Heart right ventricle (tissue), 16 donors: ENCODE data around the gene CABLES1. TPM values are rescaled to one million over a fixed set of nuclear protein-coding genes. Genes with fewer than 3 reads are reported as not detected.

Source experiments
- ATAC-seq, 8 donors: fragments of 200-7000 bp; cut with Tn5 transposase; one replicate each; pipeline ENCODE4 v1.9.1; 2020; ENCODE audit warnings: mild to moderate bottlenecking in 8 of 8, moderate library complexity in 8 of 8, moderate number of reproducible peaks in 1 of 8
- DNase-seq, 2 donors: peaks; one replicate each; pipeline ENCODE4 v3.0.0-alpha.2; 2020
- H3K27ac ChIP-seq, 10 donors: fragments of 200-600 bp; sonication (generic) in 2 of 10; one replicate each; pipeline versions ENCODE4 v1.5.0 to v1.8.0; 2020 to 2022; ENCODE audit warnings: mild to moderate bottlenecking in 3 of 10
- H3K27me3 ChIP-seq, 7 donors: fragments of 200-600 bp; one replicate each; pipeline ENCODE4 v1.8.0; 2021 to 2022; ENCODE audit warnings: mild to moderate bottlenecking in 2 of 7
- H3K36me3 ChIP-seq, 9 donors: fragments of 200-600 bp; sonication (generic) in 1 of 9; one replicate each; pipeline versions ENCODE4 v1.5.0 to v1.8.0; 2020 to 2022; ENCODE audit warnings: mild to moderate bottlenecking in 2 of 9
- H3K4me1 ChIP-seq, 9 donors: fragments of 200-600 bp; sonication (generic) in 1 of 9; one replicate each; pipeline versions ENCODE4 v1.5.0 to v1.8.0; 2020 to 2022; ENCODE audit warnings: mild to moderate bottlenecking in 4 of 9
- H3K4me3 ChIP-seq, 10 donors: fragments of 200-600 bp; sonication (generic) in 2 of 10; one replicate each; pipeline versions ENCODE4 v1.5.0 to v1.8.0; 2020 to 2022; ENCODE audit warnings: mild to moderate bottlenecking in 7 of 10, moderate library complexity in 2 of 10
- H3K9me3 ChIP-seq, 11 donors: fragments of 200-600 bp in 10 of 11; sonication (generic) in 2 of 11; one replicate each; pipeline versions ENCODE4 v1.5.0 to v1.8.0; 2013 to 2022; ENCODE audit warnings: mild to moderate bottlenecking in 2 of 11, control low read depth in 1 of 11, moderate library complexity in 1 of 11
- CTCF ChIP-seq, 9 donors: fragments of 200-600 bp; sonication (generic) in 2 of 9; IDR thresholded peaks; one replicate each; pipeline versions ENCODE4 v1.5.0 to v1.8.0; 2021 to 2022; ENCODE audit warnings: antibody characterized with exemption in 9 of 9, mild to moderate bottlenecking in 5 of 9, moderate library complexity in 1 of 9
- whole genome bisulfite sequencing, 2 donors: extraction: QIAGEN DNeasy Blood & Tissue Kit; methylation state at CpG; one replicate each; pipeline ENCODE4 v1.1.7; 2013; ENCODE audit warnings: inconsistent platforms in 1 of 2; 5-methylcytosine and 5-hydroxymethylcytosine counted together
- intact Hi-C, 10 donors: fragments of 100-400 bp; cut with DNase I; formaldehyde crosslinking; loops; one replicate each; pipeline versions ENCODE4 v1.11.1 to v1.14.2; 2022
- polyA plus RNA-seq, 2 donors: library from polyadenylated mRNA; stranded (reverse); fragments of 200-250 nt; gene quantifications; one replicate each; pipeline ENCODE4 v1.2.3, GENCODE V29; 2013
- total RNA-seq, 10 donors: library from RNA; stranded (reverse); fragmentation: NEBNext Ultra II Directional in 3 of 10; extraction: Animal tissue kit (Norgen Biotek cat#: 25700) in 3 of 10; gene quantifications; one replicate each; pipeline versions ENCODE4 v1.2.1 to v1.2.4, GENCODE V29; 2021 to 2023
- donor health status: Arrhythmogenic right ventricular cardiomyopathy.
- donor health status: ischemic (EF 13 %, LVEDD 7.1; RV severe dilation, severe dysfunction).
- donor health status: healthy with polysubstance abuse.
- donor health status: DM: no; HTN: yes; CAD: no.
- donor health status: DM: no; HTN: no; CAD: no.
- donor health status: ischemic (EF 25% LVEDD 6.9; RV normal size, moderate dysfunction).
- donor health status: ischemic (EF 25% LVEDD 5.7; RV mildly dilated, moderate dysfunction).
- donor health status: healthy.
- donor health status: DM: yes; HTN: yes; CAD: no.
- donor health status: Ischemic cardiomyopathy.
- donor health status: ischemic (EF 35%, LVEDD 5.7; RV mildly dilated, moderate dysfunction).
- donor health status: nonischemic (EF 11% LVEDD 7.7; RV severe dilation, severe dysfunction).
- donor health status: DM: yes; HTN: yes; CAD: no.
- donor health status: PGD.
- donor health status: ischemic (EF 29% LVEDD 5.4; RV normal size, mild dysfunction).
- donor health status: nonischemic (EF 23%, LVEDD 6.1; RV moderate dilation, normal function).

Gene CABLES1
- total and polyA plus RNA-seq, 12 donors: 1.0 to 2.2 (median 1.8) TPM

- H3K9me3 ChIP-seq: no peaks in the 10 kb centered on the region
- no peak for DNase-seq
These were observed 61.1 kb downstream of the CABLES1 start for GRCh38 chr18:23196119-23197007.

GRCh38 chr18:23198217-23198845 is 63.0 kb downstream of the CABLES1 start:
- H3K4me1 ChIP-seq: peaks cover 0 to 14% (median 11%) of the 10 kb centered on the region in 9 donors
- peaks cover 0 to 7% (median 0%) of the 10 kb centered on the region in 9 donors for H3K36me3 ChIP-seq
- H3K27me3 ChIP-seq: no peaks in the 10 kb centered on the region
- no peak overlapping the region for H3K27ac ChIP-seq
- TF ChIP-seq CTCF (IDR thresholded peaks at IDR 0.05): no peak
- DNase-seq (no peak), ATAC-seq (no peak)
- H3K9me3 ChIP-seq: no peaks in the 10 kb centered on the region
- 94 to 95% methylated on average over 5 of the region's 5 CpGs for WGBS, 2 donors
- no peak overlapping the region for H3K4me3 ChIP-seq
- intact Hi-C loops: loop anchor here in 1 of 10 donors (5.0 kb wide), 1 partner anchor 61 kb away; the partner anchor contains the start of gene CABLES1

More at GRCh38 chr18:23196119-23197007, 61.1 kb downstream of the CABLES1 start:
- intact Hi-C loops: loop anchor here in 1 of 10 donors (5.0 kb wide), 1 partner anchor 59 kb away; the partner anchor contains the start of gene CABLES1
- H3K4me1 ChIP-seq: peaks cover 0 to 32% (median 27%) of the 10 kb centered on the region in 9 donors
- peak overlapping the region in 1 of 10 donors; percentile 5 for H3K27ac ChIP-seq
- ATAC-seq: no peak
- no peak overlapping the region for H3K4me3 ChIP-seq
- no peak for TF ChIP-seq CTCF (IDR thresholded peaks at IDR 0.05)
- H3K36me3 ChIP-seq: peaks cover 0 to 7% (median 0%) of the 10 kb centered on the region in 9 donors
- WGBS, 2 donors: 86 to 87% methylated on average over 22 of the region's 22 CpGs
- no peaks in the 10 kb centered on the region for H3K27me3 ChIP-seq

GRCh38 chr18:23200756-23201155 is 65.5 kb downstream of the CABLES1 start:
- intact Hi-C loops: loop anchor here in 2 of 10 donors (5.0 to 10.0 kb wide), 2 partner anchors 343 to 524 kb away; no protein-coding TSS in a partner anchor
- 55 to 59% methylated on average over 8 of the region's 8 CpGs for WGBS, 2 donors

More at GRCh38 chr18:23200756-23201155, 65.5 kb downstream of the CABLES1 start:
- no peak for TF ChIP-seq CTCF (IDR thresholded peaks at IDR 0.05)
- Histone ChIP-seq H3K36me3 (peaks cover 0 to 7% (median 0%) of the 10 kb centered on the region in 9 donors), H3K27me3 (no peaks in the 10 kb centered on the region), H3K4me3 (no peak overlapping the region), H3K9me3 (no peaks in the 10 kb centered on the region), H3K27ac (no peak overlapping the region), H3K4me1 (peaks cover 0 to 3% (median 0%) of the 10 kb centered on the region in 9 donors)
- no peak for ATAC-seq
- DNase-seq: no peak
